GM06990 (cell line): ENCODE data around the gene TTC7B.

ENCODE experiments used
- DNase-seq: peaks from one replicate; pipeline ENCODE4 v3.0.0-alpha.2; 2011; ENCODE audit not compliant: insufficient read length; ENCODE audit errors: extremely low read depth
- H3K27me3 ChIP-seq: replicated peaks from 2 replicates; pipeline ENCODE4 v1.6.0; 2011; ENCODE audit warnings: low read length; ENCODE audit not compliant: control insufficient read depth, insufficient read depth
- H3K36me3 ChIP-seq: 2 replicates; pipeline ENCODE4 v1.5.1; 2011; ENCODE audit warnings: low read length; ENCODE audit not compliant: control insufficient read depth, insufficient read depth
- H3K4me3 ChIP-seq: replicated peaks from 2 replicates; pipeline ENCODE4 v1.5.1; 2011; ENCODE audit warnings: low read depth, mild to moderate bottlenecking, control low read depth, low read length
- CTCF ChIP-seq: IDR thresholded peaks from 2 replicates; pipeline ENCODE4 v1.5.1; 2011; ENCODE audit warnings: low read length, control low read depth, mild to moderate bottlenecking, inconsistent platforms; ENCODE audit not compliant: insufficient read depth, poor library complexity, severe bottlenecking

Gene TTC7B

GRCh38 chr14:90575781-90576180 lies 240.4 kb downstream of the TTC7B start:
- H3K36me3 ChIP-seq = no peaks in the 10 kb centered on the region
- H3K27me3 ChIP-seq = no peaks in the 10 kb centered on the region; the same call in 1 of the 2 replicates
- no peak overlapping the region for H3K4me3 ChIP-seq
- TF ChIP-seq CTCF = no peak
- DNase-seq = no peak

- H3K36me3 ChIP-seq = no peaks in the 10 kb centered on the region
- H3K4me3 ChIP-seq = no peak overlapping the region
- no peak for TF ChIP-seq CTCF
- no peaks in the 10 kb centered on the region; the same call in 1 of the 2 replicates for H3K27me3 ChIP-seq
- DNase-seq = no peak
Measured at GRCh38 chr14:90575336-90575735, 240.9 kb downstream of the TTC7B start.

- Histone ChIP-seq H3K4me3 (no peak overlapping the region), H3K27me3 (no peaks in the 10 kb centered on the region; the same call in 1 of the 2 replicates), H3K36me3 (no peaks in the 10 kb centered on the region)
- TF ChIP-seq CTCF = no peak
- DNase-seq = no peak
Measured at GRCh38 chr14:90574188-90575131, 241.8 kb downstream of the TTC7B start.

GRCh38 chr14:90573385-90574105 lies 242.7 kb downstream of the TTC7B start:
- Histone ChIP-seq H3K27me3 (no peaks in the 10 kb centered on the region; the same call in 1 of the 2 replicates), H3K36me3 (no peaks in the 10 kb centered on the region), H3K4me3 (no peak overlapping the region)
- no peak for DNase-seq
- TF ChIP-seq CTCF = no peak

GRCh38 chr14:90572441-90573150 lies 243.6 kb downstream of the TTC7B start:
- no peaks in the 10 kb centered on the region; the same call in 1 of the 2 replicates for H3K27me3 ChIP-seq
- H3K4me3 ChIP-seq = no peak overlapping the region
- no peak for DNase-seq
- no peaks in the 10 kb centered on the region for H3K36me3 ChIP-seq
- TF ChIP-seq CTCF = no peak
